Keratinocyte (primary cell): ENCODE measurements around the gene AFG1L. TPM values are rescaled to one million over a fixed set of nuclear protein-coding genes. Genes with fewer than 3 reads are reported as not detected.

Source experiments
- DNase-seq: peaks from one replicate; pipeline ENCODE4 v3.0.0-alpha.2; 2011; ENCODE audit warnings: low read depth, missing footprints, low spot score
- FAIRE-seq: peaks from 2 replicates; lab custom pipeline; 2011; peaks lifted over from hg19 to GRCh38; lab: Jason Lieb, UNC
- H2AFZ ChIP-seq: 2 replicates; pipeline ENCODE4 v1.6.0; 2012; ENCODE audit warnings: low read length, control low read depth, inconsistent platforms; ENCODE audit not compliant: control insufficient read depth
- H3K27ac ChIP-seq: 2 replicates; pipeline ENCODE4 v1.5.1; 2011; ENCODE audit warnings: low read length; ENCODE audit not compliant: control insufficient read depth, insufficient read depth
- H3K27me3 ChIP-seq: 3 replicates; pipeline ENCODE4 v1.6.0; 2011; ENCODE audit warnings: low read length; ENCODE audit not compliant: control insufficient read depth, insufficient read depth; ENCODE audit errors: extremely low read depth
- H3K36me3 ChIP-seq, 2 experiments: 2 replicates in 1 of 2; 3 replicates in 1 of 2; pipeline ENCODE4 v1.5.1; 2011; ENCODE audit warnings: low read length in 2 of 2, mild to moderate bottlenecking in 1 of 2; ENCODE audit not compliant: control insufficient read depth in 2 of 2, insufficient read depth in 2 of 2; ENCODE audit errors: extremely low read depth in 1 of 2
- H3K4me1 ChIP-seq: 3 replicates; pipeline ENCODE4 v1.5.1; 2011; ENCODE audit warnings: low read length; ENCODE audit not compliant: control insufficient read depth, insufficient read depth; ENCODE audit errors: extremely low read depth
- H3K4me2 ChIP-seq: 3 replicates; pipeline ENCODE4 v1.6.0; 2011; ENCODE audit warnings: low read depth, low read length; ENCODE audit not compliant: control insufficient read depth, insufficient read depth; ENCODE audit errors: extremely low read depth
- H3K4me3 ChIP-seq, 3 experiments: fragments of 200-600 bp in 1 of 3; sonication (generic) in 1 of 3; 2 replicates in 2 of 3; 3 replicates in 1 of 3; pipeline ENCODE4 v1.5.1; 2011 to 2016; ENCODE audit warnings: low read length in 3 of 3, mild to moderate bottlenecking in 3 of 3, control low read depth in 2 of 3, inconsistent platforms in 1 of 3, low read depth in 1 of 3, mixed read lengths in 1 of 3, mixed run types in 1 of 3, moderate library complexity in 1 of 3; ENCODE audit not compliant: control insufficient read depth in 2 of 3, insufficient read depth in 2 of 3; ENCODE audit errors: extremely low read depth in 1 of 3
- H3K79me2 ChIP-seq: 2 replicates; pipeline ENCODE4 v1.6.0; 2012; ENCODE audit warnings: low read length; ENCODE audit not compliant: control insufficient read depth, insufficient read depth
- H3K9ac ChIP-seq: 3 replicates; pipeline ENCODE4 v1.6.0; 2011; ENCODE audit warnings: low read length; ENCODE audit not compliant: control insufficient read depth, insufficient read depth; ENCODE audit errors: extremely low read depth
- H3K9me1 ChIP-seq: 3 replicates; pipeline ENCODE4 v1.6.0; 2011; ENCODE audit warnings: low read length; ENCODE audit not compliant: control insufficient read depth, insufficient read depth; ENCODE audit errors: extremely low read depth
- H3K9me3 ChIP-seq: 2 replicates; pipeline ENCODE4 v1.5.1; 2012; ENCODE audit warnings: low read depth, low read length; ENCODE audit not compliant: control insufficient read depth
- H4K20me1 ChIP-seq: 3 replicates; pipeline ENCODE4 v1.6.0; 2011; ENCODE audit warnings: low read length; ENCODE audit not compliant: control insufficient read depth, insufficient read depth; ENCODE audit errors: extremely low read depth
- EZH2 ChIP-seq: IDR thresholded peaks from one replicate; pipeline ENCODE4 v1.6.1; 2012; ENCODE audit warnings: inconsistent platforms, mild to moderate bottlenecking, low read length, moderate library complexity
- dilution Hi-C: fragments of 300-500 bp; cut with MboI; formaldehyde crosslinking; loops from one replicate; pipeline ENCODE4 v1.7.0; 2020; ENCODE audit warnings: low sequenced_read_pairs; ENCODE audit not compliant: extremely low pct_ligation_motif_present
- polyA plus RNA-seq, 5 experiments: library from polyadenylated mRNA; depleted of rRNA in 3 of 5; stranded (reverse) in 3 of 5; stranded (forward) in 1 of 5; unstranded in 1 of 5; fragments of >200 nt; gene quantifications; 1 replicate in 1 of 5; 2 replicates in 3 of 5; 3 replicates in 1 of 5; pipeline versions ENCODE4 v1.2.1 to v1.2.3, GENCODE V29; 2011 to 2012; ENCODE audit warnings: missing spikeins in 2 of 5, low read depth in 1 of 5, low replicate concordance in 1 of 5
- TF ChIP-seq, protein P1 (sequence below), 3 experiments: IDR thresholded peaks in 1 of 3; conservative IDR thresholded peaks in 1 of 3; optimal IDR thresholded peaks in 1 of 3; 2 replicates in 2 of 3; 3 replicates in 1 of 3; pipeline versions ENCODE3 to v1.5.1; 2011; ENCODE audit warnings: low read length in 3 of 3, mild to moderate bottlenecking in 3 of 3, moderate library complexity in 2 of 3, control low read depth in 1 of 3, inconsistent platforms in 1 of 3; ENCODE audit not compliant: insufficient read depth in 2 of 3; ENCODE audit errors: extremely low read depth in 1 of 3

The AFG1L gene
- polyA plus RNA-seq, 1 donor (not counting 4 experiments of a cell fraction or from before 2014, with no cell fraction given) = 3.1 TPM

DNA sequence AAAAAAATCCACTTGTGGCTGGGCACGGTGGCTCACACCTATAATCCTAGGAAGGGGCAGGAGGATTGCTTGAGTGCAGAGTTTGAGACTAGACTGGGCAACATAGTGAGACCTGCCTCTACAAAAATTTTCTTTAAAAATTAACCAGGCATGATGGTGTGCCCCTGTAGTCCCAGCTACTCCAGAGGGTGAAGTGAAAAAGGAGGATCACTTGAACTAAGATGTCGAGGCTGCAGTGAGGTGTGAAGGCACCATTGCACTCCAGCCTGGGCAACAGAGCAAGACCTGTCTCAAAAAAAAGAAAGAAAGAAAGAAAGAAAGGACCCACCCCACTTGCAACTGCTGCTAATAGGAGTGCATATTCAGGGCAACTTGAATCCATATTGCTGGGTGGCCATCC, 20.3 kb upstream of the AFG1L start:
- no peaks in the 10 kb centered on the region for H3K79me2 ChIP-seq
- no peaks in the 10 kb centered on the region for H3K9me1 ChIP-seq

DNA sequence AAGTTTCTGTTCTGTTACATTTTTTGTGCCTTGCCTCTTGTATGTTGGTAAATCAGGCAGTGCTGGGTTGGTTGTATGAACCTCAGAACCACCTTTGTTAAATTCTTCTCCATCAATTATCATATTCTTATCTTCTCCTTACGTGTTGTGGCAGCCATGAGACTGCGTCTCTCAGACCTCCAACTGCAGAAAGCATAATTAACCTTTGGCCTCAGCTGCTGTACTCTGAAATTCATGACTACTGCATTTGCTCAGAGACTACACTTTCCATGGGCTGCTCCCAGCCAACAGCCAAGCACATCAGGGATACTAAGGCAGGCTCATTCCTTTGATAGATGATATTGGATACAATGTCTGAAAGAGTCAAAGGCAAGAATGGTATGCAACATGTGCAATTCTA, 18.9 kb upstream of the AFG1L start:
- no peak overlapping the region for H3K27ac ChIP-seq
- dilution Hi-C loops = no loop called here
- H3K9ac ChIP-seq = no peak overlapping the region
- H3K9me3 ChIP-seq = no peaks in the 10 kb centered on the region
- DNase-seq (no peak), FAIRE-seq (no peak)
- H3K4me1 ChIP-seq = no peaks in the 10 kb centered on the region
- no peaks in the 10 kb centered on the region for H3K9me1 ChIP-seq
- TF ChIP-seq EZH2 = no peak
- TF ChIP-seq, protein P1, sequence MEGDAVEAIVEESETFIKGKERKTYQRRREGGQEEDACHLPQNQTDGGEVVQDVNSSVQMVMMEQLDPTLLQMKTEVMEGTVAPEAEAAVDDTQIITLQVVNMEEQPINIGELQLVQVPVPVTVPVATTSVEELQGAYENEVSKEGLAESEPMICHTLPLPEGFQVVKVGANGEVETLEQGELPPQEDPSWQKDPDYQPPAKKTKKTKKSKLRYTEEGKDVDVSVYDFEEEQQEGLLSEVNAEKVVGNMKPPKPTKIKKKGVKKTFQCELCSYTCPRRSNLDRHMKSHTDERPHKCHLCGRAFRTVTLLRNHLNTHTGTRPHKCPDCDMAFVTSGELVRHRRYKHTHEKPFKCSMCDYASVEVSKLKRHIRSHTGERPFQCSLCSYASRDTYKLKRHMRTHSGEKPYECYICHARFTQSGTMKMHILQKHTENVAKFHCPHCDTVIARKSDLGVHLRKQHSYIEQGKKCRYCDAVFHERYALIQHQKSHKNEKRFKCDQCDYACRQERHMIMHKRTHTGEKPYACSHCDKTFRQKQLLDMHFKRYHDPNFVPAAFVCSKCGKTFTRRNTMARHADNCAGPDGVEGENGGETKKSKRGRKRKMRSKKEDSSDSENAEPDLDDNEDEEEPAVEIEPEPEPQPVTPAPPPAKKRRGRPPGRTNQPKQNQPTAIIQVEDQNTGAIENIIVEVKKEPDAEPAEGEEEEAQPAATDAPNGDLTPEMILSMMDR (optimal IDR thresholded peaks at IDR 0.05 in 1 of 3, IDR thresholded peaks at IDR 0.05 in 1 of 3, conservative IDR thresholded peaks at IDR 0.05 in 1 of 3; ENCODE audit: extremely low read depth in 1 of 3, insufficient read depth in 2 of 3, low read length in 3 of 3) = no peak
- no peak overlapping the region for H3K4me2 ChIP-seq
- no peaks in the 10 kb centered on the region for H4K20me1 ChIP-seq
- H3K36me3 ChIP-seq = no peaks in the 10 kb centered on the region
- H3K4me3 ChIP-seq = no peak overlapping the region
- no peaks in the 10 kb centered on the region for H3K79me2 ChIP-seq
- H2AFZ ChIP-seq = no peak overlapping the region
- H3K27me3 ChIP-seq = no peaks in the 10 kb centered on the region

More for the DNA sequence above, 20.3 kb upstream of the AFG1L start:
- no peaks in the 10 kb centered on the region for H3K36me3 ChIP-seq
- DNase-seq (no peak), FAIRE-seq (no peak)
- no peaks in the 10 kb centered on the region for H4K20me1 ChIP-seq
- no peak for TF ChIP-seq EZH2
- TF ChIP-seq, protein P1 (optimal IDR thresholded peaks at IDR 0.05 in 1 of 3, IDR thresholded peaks at IDR 0.05 in 1 of 3, conservative IDR thresholded peaks at IDR 0.05 in 1 of 3; ENCODE audit: extremely low read depth in 1 of 3, insufficient read depth in 2 of 3, low read length in 3 of 3) = no peak
- H2AFZ ChIP-seq = no peak overlapping the region
- no peaks in the 10 kb centered on the region for H3K9me3 ChIP-seq
- no peak overlapping the region for H3K27ac ChIP-seq
- H3K4me2 ChIP-seq = no peak overlapping the region
- H3K4me1 ChIP-seq = no peaks in the 10 kb centered on the region
- H3K9ac ChIP-seq = no peak overlapping the region
- dilution Hi-C loops = no loop called here
- no peaks in the 10 kb centered on the region for H3K27me3 ChIP-seq
- H3K4me3 ChIP-seq = no peak overlapping the region
